ENCODE data around the gene TSPAN32.
"Not testable (repeated sequence)": the region's sequence is repeated elsewhere in the genome, so short reads cannot be mapped to it uniquely, and the experiment has no call there.

Gene TSPAN32

GRCh38 chr11:2316169-2316962, 14.6 kb downstream of the TSPAN32 start:
- DNase-seq: no peak

DNA sequence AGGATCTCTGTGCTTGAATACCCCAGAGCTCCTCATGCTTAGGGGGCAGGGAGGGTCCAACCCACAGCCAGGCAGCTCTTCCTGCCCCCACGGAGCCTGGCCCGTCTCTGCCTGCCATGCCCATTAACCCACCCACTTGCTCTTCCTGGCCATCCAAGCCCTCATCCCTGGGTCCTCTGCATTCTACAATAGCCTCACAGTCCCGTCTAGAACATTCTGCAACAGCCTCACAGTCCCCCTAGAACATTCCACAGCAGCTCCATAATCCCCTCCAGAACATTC, 15.1 kb downstream of the TSPAN32 start:
- DNase-seq: no peak

GRCh38 chr11:2317354-2318050, 15.7 kb downstream of the TSPAN32 start:
- peak; percentile 55 for DNase-seq

- peak; percentile 41 for DNase-seq
These were observed 16.3 kb downstream of the TSPAN32 start for GRCh38 chr11:2318123-2318522.

- no peak for DNase-seq
These were observed 16.9 kb downstream of the TSPAN32 start for GRCh38 chr11:2318707-2319106.

GRCh38 chr11:2319791-2320472, 18.1 kb downstream of the TSPAN32 start:
- DNase-seq: no peak

GRCh38 chr11:2320568-2321310, 18.9 kb downstream of the TSPAN32 start:
- no peak for DNase-seq

DNA sequence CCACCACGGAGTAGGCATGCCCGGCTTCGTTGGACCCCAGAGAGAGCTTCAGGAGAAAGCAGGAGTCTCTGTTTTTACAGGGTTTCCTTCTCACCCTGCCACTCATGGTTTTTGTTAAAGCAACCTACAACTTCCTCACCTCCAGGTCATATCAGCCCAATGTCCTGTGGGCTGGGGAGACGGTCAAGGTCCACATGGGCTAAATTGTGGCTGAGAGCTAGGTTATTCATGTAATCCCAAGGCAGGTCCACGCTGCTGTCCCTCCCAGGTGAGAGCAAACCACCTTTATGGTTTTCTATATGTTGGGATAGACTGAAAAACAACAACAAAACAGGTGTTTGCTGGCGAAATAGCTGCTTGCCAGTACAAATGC, 19.5 kb downstream of the TSPAN32 start:
- DNase-seq: no peak

DNA sequence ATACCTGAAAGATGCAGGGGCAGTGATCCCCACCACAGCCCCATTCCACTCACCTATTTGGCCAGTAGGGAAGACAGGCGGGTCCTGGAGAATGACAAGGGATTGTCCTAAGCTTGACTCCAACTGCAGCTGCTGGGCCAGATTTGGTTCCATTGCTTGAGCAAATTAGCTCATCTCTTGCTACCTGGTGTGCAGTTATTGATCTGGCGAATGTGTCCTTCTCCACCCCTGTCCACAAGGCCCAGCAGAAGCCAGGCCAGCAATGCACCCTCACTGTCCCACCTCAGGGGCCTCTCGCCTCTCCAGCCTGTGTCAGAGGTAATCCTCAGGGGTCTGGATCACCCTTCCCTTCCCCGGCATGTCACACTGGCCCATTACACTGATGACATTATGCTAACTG, 23.3 kb downstream of the TSPAN32 start:
- no peak for DNase-seq

- no peak for DNase-seq
These were observed 23.9 kb downstream of the TSPAN32 start for GRCh38 chr11:2325719-2326118.

GRCh38 chr11:2327032-2327431, 25.2 kb downstream of the TSPAN32 start:
- no peak for DNase-seq

- no peak for DNase-seq
These were observed 26.2 kb downstream of the TSPAN32 start for GRCh38 chr11:2328021-2328420.

DNA sequence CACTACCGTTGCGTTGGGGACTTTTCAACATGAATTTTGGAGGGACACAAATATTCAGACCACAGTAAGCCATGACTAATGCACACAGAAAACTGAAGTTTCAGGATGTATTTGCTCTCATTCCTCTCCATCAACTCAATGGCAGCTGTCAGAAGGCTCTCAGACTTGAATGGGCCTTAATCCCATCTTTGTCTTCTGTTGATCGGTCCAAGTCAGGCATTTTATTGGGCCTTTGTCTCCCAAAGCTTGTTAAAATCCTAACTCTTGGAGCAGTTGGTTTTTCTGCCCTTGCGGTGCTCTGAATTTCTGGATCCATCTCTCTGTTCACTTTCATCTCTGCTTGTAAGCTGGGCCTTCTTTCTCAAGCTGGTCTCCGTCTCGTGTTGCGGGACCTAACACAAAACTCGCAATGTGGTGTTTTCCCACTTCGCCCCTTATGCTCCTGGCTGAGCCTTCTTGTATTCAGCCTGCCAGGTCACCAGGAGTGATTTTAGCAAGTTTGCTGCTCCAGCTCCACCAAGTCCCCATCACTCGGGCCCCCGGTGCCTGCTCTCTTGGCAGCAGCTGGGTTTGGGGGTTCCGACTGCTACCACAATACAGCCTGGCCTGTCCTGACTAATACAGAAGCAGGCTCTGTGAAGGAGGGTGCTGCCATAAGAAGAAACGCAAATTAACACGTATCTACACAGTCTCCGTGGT, 27.0 kb downstream of the TSPAN32 start:
- no peak for DNase-seq

DNA sequence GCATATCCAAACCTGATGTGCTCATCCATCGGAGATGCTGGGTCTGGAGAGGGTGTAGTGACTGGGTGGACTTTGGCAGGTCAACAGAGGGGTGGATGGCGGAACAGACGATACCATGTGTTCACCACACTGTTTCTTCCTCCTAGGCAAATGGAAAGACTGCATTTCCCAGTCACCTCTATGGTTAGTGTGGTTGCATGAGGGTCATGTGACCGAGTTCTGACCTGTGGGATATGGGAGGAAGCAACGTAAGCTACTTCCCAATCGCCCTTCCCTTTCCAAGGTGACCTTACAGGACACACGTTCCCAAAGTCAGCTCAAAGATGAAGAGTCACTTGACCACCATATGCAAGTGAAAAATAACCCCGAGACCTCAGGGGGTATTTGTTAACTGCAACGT, 27.7 kb downstream of the TSPAN32 start:
- no peak for DNase-seq

GRCh38 chr11:2330696-2331095, 28.9 kb downstream of the TSPAN32 start:
- DNase-seq: no peak

DNA sequence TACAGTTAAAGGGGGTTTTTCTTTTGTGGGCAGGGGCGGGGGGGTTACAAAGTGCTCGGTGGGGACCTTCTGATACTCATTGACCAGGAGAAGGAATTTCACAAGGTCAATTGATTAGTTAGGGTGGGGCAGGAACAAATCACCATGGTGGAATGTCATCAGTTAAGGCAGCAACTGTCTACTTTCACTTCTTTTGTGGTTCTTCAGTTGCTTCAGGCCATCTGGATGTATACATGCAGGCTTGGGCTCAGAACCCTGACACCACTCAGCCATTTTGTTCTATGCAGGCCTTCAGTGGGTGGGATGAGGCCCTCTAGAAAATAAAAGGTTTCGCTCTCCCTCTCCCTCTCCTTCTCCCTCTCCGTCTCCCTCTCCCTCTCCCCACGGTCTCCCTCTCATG, 29.6 kb downstream of the TSPAN32 start:
- DNase-seq: no peak

DNA sequence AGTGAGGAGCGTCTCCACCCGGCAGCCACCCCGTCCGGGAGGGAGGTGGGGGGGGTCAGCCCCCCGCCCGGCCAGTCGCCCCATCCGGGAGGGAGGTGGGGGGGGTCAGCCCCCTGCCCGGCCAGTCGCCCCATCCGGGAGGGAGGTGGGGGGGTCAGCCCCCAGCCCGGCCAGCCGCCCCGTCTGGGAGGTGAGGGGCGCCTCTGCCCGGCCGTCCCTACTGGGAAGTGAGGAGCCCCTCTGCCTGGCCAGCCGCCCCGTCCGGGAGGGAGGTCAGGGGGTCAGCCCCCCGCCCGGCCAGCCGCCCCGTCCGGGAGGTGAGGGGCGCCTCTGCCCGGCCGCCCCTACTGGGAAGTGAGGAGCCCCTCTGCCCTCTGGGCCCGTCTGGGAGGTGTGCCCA, 30.8 kb downstream of the TSPAN32 start:
- not testable (repeated sequence) for DNase-seq

DNA sequence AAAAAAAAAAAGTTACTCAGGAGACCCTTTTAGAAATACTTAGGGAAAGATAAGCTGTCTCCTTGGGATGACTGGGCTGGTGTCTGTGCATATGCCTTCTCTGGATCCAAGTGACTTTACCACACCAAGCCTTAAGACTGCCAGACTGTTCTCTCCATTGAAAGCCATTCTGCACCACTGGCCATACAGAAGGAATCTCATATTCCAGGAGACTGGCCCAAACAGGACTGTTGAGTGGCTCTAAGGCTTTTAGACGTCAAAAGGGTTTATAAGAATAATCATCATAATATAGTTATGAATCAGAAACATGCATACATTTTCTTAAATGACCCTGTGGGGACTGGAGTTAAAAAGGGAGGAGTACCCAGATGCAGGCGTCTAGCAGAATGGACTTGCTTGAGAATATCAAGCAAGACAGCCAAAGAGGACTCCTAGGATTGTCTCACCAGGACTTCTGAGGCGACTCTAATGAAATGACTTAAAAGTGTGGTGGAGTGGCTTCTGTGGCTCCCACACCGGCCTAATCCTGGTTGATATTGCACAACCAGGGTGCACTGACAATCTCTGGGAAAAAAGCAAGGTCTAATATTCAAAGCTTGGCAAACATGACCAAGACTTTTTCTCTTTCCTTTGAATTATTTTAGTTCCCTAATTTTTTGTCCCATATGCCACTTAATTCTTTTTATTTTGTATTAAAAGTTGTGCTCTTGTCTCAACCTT, 31.8 kb downstream of the TSPAN32 start:
- not testable (repeated sequence) for DNase-seq

- DNase-seq: not testable (repeated sequence)
These were observed 33.5 kb downstream of the TSPAN32 start for GRCh38 chr11:2335286-2335685.

DNA sequence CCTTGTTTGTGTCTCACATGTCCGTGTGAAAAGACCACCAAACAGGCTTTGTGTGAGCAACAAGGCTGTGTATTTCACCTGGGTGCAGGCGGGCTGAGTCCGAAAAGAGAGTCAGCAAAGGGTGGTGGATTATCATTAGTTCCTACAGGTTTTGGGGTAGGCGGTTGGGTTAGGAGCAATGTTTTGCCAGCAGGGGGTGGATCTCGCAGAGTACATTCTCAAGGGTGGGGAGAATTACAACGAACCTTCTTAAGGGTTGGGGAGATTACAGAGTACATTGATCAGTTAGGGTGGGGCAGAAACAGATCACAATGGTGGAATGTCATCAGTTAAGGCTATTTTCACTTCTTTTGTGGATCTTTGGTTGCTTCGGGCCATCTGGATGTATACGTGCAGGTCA, 36.9 kb downstream of the TSPAN32 start:
- not testable (repeated sequence) for DNase-seq

DNA sequence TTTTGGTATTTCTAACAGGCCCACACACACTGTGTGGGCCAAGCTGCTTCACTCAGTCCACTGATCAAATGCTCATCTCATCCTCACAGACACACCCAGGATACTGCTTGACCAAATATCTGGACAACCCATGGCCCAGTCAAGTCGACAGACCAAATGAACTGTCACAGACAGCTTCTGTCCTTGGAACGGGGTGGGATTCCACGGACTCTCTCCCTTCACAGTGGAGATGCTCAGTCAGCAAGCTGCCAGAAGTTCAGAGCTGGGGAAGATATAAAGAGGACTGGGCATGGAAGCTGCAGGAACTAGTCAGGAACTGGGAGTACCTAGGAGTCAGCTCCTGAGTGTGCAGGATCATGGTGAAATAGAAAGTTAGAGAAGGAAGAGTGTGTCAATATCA, 40.7 kb downstream of the TSPAN32 start:
- DNase-seq: no peak

DNA sequence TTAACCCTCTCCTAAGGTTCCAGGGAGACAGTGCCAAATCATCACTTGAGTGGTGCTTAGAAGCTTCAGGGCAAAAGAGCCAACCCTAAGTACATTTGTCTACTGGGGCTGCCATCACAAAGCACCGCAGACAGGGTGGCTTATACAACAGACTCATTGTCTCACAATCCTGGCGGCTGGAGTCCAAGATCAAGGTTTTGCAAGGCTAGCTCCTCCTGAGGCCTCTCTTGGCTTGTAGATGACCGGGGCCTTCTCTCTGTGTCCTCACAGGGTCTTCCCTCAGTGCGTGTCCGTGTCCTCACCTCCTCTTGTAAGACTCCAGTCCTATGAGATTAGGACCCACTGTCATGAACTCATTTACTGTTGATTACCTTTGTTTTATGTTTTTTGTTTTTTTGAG, 41.2 kb downstream of the TSPAN32 start:
- DNase-seq: no peak

Data from activated CD8-positive, alpha-beta memory T cell treated with anti-CD3 and anti-CD28 coated beads for 24 hours (primary cell).